Embryonic facial prominence (tissue), 1 donor: Measurements from ENCODE around the gene KAT6B.
"Not testable (repeated sequence)": the region's sequence is repeated elsewhere in the genome, so short reads cannot be mapped to it uniquely, and the experiment has no call there.

Experiments
- DNase-seq: peaks from one replicate; pipeline ENCODE4 v3.0.0-alpha.2; 2016; ENCODE audit errors: extremely low spot score

KAT6B gene

GRCh38 chr10:74859546-74859945, 33.1 kb downstream of the KAT6B start:
- DNase-seq = no peak

GRCh38 chr10:74862625-74863024, 36.2 kb downstream of the KAT6B start:
- DNase-seq = no peak

GRCh38 chr10:74863551-74863950, 37.2 kb downstream of the KAT6B start:
- DNase-seq = no peak

- no peak for DNase-seq
These were observed 41.0 kb downstream of the KAT6B start for GRCh38 chr10:74867351-74867750.

GRCh38 chr10:74868392-74868977, 42.1 kb downstream of the KAT6B start:
- DNase-seq = no peak

GRCh38 chr10:74869635-74870034, 43.2 kb downstream of the KAT6B start:
- DNase-seq = no peak

GRCh38 chr10:74870191-74870590, 43.8 kb downstream of the KAT6B start:
- DNase-seq = no peak

GRCh38 chr10:74871595-74872382, 45.4 kb downstream of the KAT6B start:
- DNase-seq = no peak

GRCh38 chr10:74873803-74874454, 47.5 kb downstream of the KAT6B start:
- no peak for DNase-seq

GRCh38 chr10:74874649-74875048, 48.2 kb downstream of the KAT6B start:
- DNase-seq = no peak

- DNase-seq = no peak
These were observed 48.7 kb downstream of the KAT6B start for GRCh38 chr10:74875068-74875467.

GRCh38 chr10:74875966-74876365, 49.6 kb downstream of the KAT6B start:
- DNase-seq = no peak

GRCh38 chr10:74877054-74877453, 50.7 kb downstream of the KAT6B start:
- DNase-seq = not testable (repeated sequence)

- no peak for DNase-seq
These were observed 51.5 kb downstream of the KAT6B start for GRCh38 chr10:74877898-74878297.

GRCh38 chr10:74880041-74880440, 53.6 kb downstream of the KAT6B start:
- no peak for DNase-seq

- DNase-seq = no peak
These were observed 55.0 kb downstream of the KAT6B start for GRCh38 chr10:74881253-74881884.

- DNase-seq = no peak
These were observed 56.0 kb downstream of the KAT6B start for GRCh38 chr10:74882427-74882826.

- no peak for DNase-seq
These were observed 56.4 kb downstream of the KAT6B start for GRCh38 chr10:74882831-74883230.

- DNase-seq = no peak
These were observed 57.0 kb downstream of the KAT6B start for GRCh38 chr10:74883428-74883827.

GRCh38 chr10:74887614-74888284, 61.3 kb downstream of the KAT6B start:
- no peak for DNase-seq

- no peak for DNase-seq
These were observed 62.7 kb downstream of the KAT6B start for GRCh38 chr10:74888962-74889661.
